ENCODE measurements around the gene NPY5R. TPM values are rescaled to one million over a fixed set of nuclear protein-coding genes. Genes with fewer than 3 reads are reported as not detected.

The NPY5R gene
- total RNA-seq, 1 donor from 2014 or later: not detected

DNA sequence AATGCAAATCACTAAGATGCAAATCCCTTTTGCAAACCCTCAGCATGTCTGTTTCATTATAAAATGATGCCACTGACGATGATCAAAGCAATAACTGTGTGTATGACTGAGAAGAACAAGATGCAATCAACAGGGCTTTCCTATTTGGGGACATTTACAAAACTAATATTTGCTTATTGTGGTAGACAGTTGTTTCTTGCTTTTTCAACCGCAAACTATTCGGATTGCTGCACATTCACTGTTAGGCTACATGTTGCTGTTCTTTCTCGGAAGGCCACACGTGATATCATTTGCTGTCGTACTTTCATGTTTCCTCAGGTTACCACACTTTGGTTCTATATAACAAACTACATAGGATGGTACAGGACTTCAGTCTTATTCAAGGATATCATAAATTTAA, 49.8 kb downstream of the NPY5R start:
- peaks cover 12% of the 10 kb centered on the region for H3K27me3 Mint-ChIP-seq
- no peak overlapping the region for H3K27ac Mint-ChIP-seq
- no peak for DNase-seq
- CTCF ChIA-PET: no interaction called here
- no peak overlapping the region for H3K4me3 Mint-ChIP-seq
- POLR2A ChIA-PET: no interaction called here
- no peak for ATAC-seq (ENCODE audit: low read depth)
- peaks cover 3% of the 10 kb centered on the region for H3K4me1 Mint-ChIP-seq
- no peaks in the 10 kb centered on the region for H3K9me3 Mint-ChIP-seq
- no peaks in the 10 kb centered on the region for H3K36me3 Mint-ChIP-seq (ENCODE audit: low read depth)
- intact Hi-C loops (cut with micrococcal nuclease): no loop called here
- no peak for TF ChIP-seq CTCF (IDR thresholded peaks at IDR 0.05)

GRCh38 chr4:163395055-163395454, 51.4 kb downstream of the NPY5R start:
- Mint-ChIP-seq H3K27me3 (peaks cover 13% of the 10 kb centered on the region), H3K9me3 (peaks cover 2% of the 10 kb centered on the region), H3K4me1 (peaks cover 3% of the 10 kb centered on the region), H3K4me3 (no peak overlapping the region), H3K27ac (no peak overlapping the region), H3K36me3 (ENCODE audit: low read depth) (no peaks in the 10 kb centered on the region)
- DNase-seq (no peak), ATAC-seq (ENCODE audit: low read depth) (no peak)
- intact Hi-C loops (cut with micrococcal nuclease): no loop called here
- ChIA-PET POLR2A (no interaction called here), CTCF (no interaction called here)
- no peak for TF ChIP-seq CTCF (IDR thresholded peaks at IDR 0.05)

- TF ChIP-seq CTCF (IDR thresholded peaks at IDR 0.05): no peak
- Mint-ChIP-seq H3K4me3 (no peak overlapping the region), H3K9me3 (peaks cover 2% of the 10 kb centered on the region), H3K27ac (no peak overlapping the region), H3K27me3 (peaks cover 11% of the 10 kb centered on the region), H3K36me3 (ENCODE audit: low read depth) (no peaks in the 10 kb centered on the region), H3K4me1 (peaks cover 3% of the 10 kb centered on the region)
- intact Hi-C loops (cut with micrococcal nuclease): no loop called here
- DNase-seq (no peak), ATAC-seq (ENCODE audit: low read depth) (no peak)
- POLR2A ChIA-PET: no interaction called here
- CTCF ChIA-PET: no interaction called here
Observed at GRCh38 chr4:163395758-163396157, 52.1 kb downstream of the NPY5R start.

DNA sequence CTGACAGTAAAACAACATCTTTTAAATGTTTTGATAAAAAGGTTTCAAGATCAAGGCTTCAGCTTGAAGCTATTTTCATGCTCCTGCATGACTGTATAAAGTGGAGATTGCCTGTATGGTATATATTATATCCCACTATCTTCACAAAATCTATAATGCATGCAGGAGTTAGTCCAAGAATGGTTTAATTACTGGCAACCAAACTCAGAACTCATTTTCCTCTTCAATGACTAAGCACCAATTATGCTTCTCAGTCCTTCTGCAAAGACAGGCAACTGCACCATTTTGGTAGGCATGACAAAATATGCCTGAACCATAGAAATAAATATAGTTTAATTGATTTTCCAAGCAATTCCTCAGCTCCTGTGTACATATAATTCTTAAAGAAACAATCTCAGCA, 54.5 kb downstream of the NPY5R start:
- Mint-ChIP-seq H3K4me1 (peaks cover 3% of the 10 kb centered on the region), H3K27me3 (peaks cover 9% of the 10 kb centered on the region), H3K9me3 (peaks cover 2% of the 10 kb centered on the region), H3K27ac (no peak overlapping the region), H3K36me3 (ENCODE audit: low read depth) (no peaks in the 10 kb centered on the region), H3K4me3 (no peak overlapping the region)
- ChIA-PET CTCF (no interaction called here), POLR2A (no interaction called here)
- ATAC-seq (ENCODE audit: low read depth) (no peak), DNase-seq (no peak)
- TF ChIP-seq CTCF (IDR thresholded peaks at IDR 0.05): no peak
- intact Hi-C loops (cut with micrococcal nuclease): no loop called here

- intact Hi-C loops (cut with micrococcal nuclease): no loop called here
- DNase-seq (no peak), ATAC-seq (ENCODE audit: low read depth) (no peak)
- POLR2A ChIA-PET: no interaction called here
- Mint-ChIP-seq H3K27ac (no peak overlapping the region), H3K36me3 (ENCODE audit: low read depth) (no peaks in the 10 kb centered on the region), H3K27me3 (peaks cover 12% of the 10 kb centered on the region), H3K4me3 (no peak overlapping the region), H3K9me3 (peaks cover 2% of the 10 kb centered on the region), H3K4me1 (peaks cover under 1% of the 10 kb centered on the region)
- CTCF ChIA-PET: no interaction called here
- TF ChIP-seq CTCF (IDR thresholded peaks at IDR 0.05): no peak
Observed at GRCh38 chr4:163400911-163401310, 57.2 kb downstream of the NPY5R start.

Other genes with a start within 250 kb of the NPY5R start
- gene NAF1, start 177.0 kb upstream of the NPY5R start, total RNA-seq: 21.1 and 22.7 TPM in 2 replicates
- gene NPY1R, start 11.3 kb upstream of the NPY5R start, total RNA-seq: not detected in 2 replicates
- 0.11 and 0.17 TPM in 2 replicates for gene TKTL2, start 129.9 kb downstream of the NPY5R start, total RNA-seq
- gene TMA16, start 150.8 kb downstream of the NPY5R start, total RNA-seq: 52.5 and 54.1 TPM in 2 replicates

Data from activated B cell treated with CpG ODN at 0.5 μM for 24 hours (primary cell).